Type B pancreatic cell (in vitro differentiated cells): ENCODE data around the gene NDUFA6. TPM values are rescaled to one million over a fixed set of nuclear protein-coding genes. Genes with fewer than 3 reads are reported as not detected.
"Not testable (repeated sequence)": the region's sequence is repeated elsewhere in the genome, so short reads cannot be mapped to it uniquely, and the experiment has no call there.

ENCODE experiments used
- DNase-seq: peaks from one replicate; pipeline ENCODE4 v3.0.0; 2021; ENCODE audit warnings: mixed read lengths; ENCODE audit not compliant: unreplicated experiment; ENCODE audit errors: extremely low spot score
- H3K27ac Mint-ChIP-seq: 2 replicates; pipeline ENCODE4 v1.8.0; 2021; ENCODE audit warnings: mild to moderate bottlenecking, mixed read lengths
- H3K27me3 Mint-ChIP-seq: 2 replicates; pipeline ENCODE4 v1.8.0; 2021; ENCODE audit warnings: mixed read lengths
- H3K36me3 Mint-ChIP-seq: 2 replicates; pipeline ENCODE4 v1.8.0; 2021; ENCODE audit warnings: mixed read lengths
- H3K4me1 Mint-ChIP-seq: one replicate; pipeline ENCODE4 v1.8.0; 2021; ENCODE audit warnings: mixed read lengths; ENCODE audit not compliant: unreplicated experiment
- H3K4me3 Mint-ChIP-seq: 2 replicates; pipeline ENCODE4 v1.8.0; 2021; ENCODE audit warnings: mild to moderate bottlenecking, mixed read lengths
- H3K9me3 Mint-ChIP-seq: 2 replicates; pipeline ENCODE4 v1.8.0; 2021; ENCODE audit warnings: mixed read lengths
- total RNA-seq: library from RNA; stranded (reverse); gene quantifications from 2 replicates; pipeline ENCODE4 v1.2.1, GENCODE V29; 2021; ENCODE audit warnings: low replicate concordance
- TF ChIP-seq, protein P1 (sequence below): fragments of 200-600 bp; sonication (generic); conservative IDR thresholded peaks from 2 replicates; pipeline ENCODE4 v1.5.0; 2021; ENCODE audit warnings: antibody characterized with exemption, mild to moderate bottlenecking

NDUFA6 gene
- total RNA-seq, 1 donor from 2014 or later: 93.9 TPM

DNA sequence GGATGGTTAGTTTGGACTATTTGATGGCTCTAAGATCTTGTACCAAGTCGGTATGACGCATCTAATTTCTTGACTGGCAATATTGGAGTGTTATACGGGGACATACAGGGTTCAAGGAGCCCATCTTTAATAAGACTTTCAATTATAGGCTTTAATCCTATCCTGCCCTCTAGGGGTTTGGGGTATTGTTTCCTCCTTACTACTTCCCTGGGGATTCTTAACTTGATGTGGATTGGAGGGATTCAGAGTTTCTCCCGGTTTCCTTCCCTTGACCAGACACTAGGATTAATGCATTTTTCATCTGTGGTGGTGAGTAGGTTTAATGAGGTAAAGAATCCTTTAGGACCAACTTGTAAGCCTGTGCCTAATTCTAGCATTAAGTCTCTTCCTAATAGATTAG, 21.2 kb upstream of the NDUFA6 start:
- H3K27ac Mint-ChIP-seq: no peak overlapping the region
- TF ChIP-seq, protein P1, sequence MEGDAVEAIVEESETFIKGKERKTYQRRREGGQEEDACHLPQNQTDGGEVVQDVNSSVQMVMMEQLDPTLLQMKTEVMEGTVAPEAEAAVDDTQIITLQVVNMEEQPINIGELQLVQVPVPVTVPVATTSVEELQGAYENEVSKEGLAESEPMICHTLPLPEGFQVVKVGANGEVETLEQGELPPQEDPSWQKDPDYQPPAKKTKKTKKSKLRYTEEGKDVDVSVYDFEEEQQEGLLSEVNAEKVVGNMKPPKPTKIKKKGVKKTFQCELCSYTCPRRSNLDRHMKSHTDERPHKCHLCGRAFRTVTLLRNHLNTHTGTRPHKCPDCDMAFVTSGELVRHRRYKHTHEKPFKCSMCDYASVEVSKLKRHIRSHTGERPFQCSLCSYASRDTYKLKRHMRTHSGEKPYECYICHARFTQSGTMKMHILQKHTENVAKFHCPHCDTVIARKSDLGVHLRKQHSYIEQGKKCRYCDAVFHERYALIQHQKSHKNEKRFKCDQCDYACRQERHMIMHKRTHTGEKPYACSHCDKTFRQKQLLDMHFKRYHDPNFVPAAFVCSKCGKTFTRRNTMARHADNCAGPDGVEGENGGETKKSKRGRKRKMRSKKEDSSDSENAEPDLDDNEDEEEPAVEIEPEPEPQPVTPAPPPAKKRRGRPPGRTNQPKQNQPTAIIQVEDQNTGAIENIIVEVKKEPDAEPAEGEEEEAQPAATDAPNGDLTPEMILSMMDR: no peak
- H3K9me3 Mint-ChIP-seq: peaks cover 4% of the 10 kb centered on the region
- no peak for DNase-seq
- H3K4me1 Mint-ChIP-seq: no peaks in the 10 kb centered on the region
- no peak overlapping the region for H3K4me3 Mint-ChIP-seq
- H3K36me3 Mint-ChIP-seq: peaks cover 19% of the 10 kb centered on the region
- no peaks in the 10 kb centered on the region for H3K27me3 Mint-ChIP-seq

DNA sequence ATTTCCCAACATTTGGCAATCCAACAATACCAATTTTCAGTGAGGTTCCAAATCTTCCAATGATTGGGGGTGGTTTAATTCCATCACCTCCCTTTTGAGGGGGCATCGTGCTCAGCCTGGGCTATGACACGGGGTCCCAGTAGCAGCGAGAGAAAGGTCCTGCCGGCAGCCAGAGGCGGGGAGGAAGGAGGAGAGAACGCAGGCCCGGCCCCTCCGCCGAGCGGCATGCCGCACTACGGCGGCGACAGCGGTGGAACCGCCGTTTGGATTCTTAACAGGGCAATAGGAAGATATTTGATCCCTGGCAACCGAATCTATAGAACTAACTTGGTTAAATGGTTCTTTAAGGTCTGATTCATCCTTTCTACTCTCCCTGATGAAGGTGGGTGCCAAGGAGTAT, 18.3 kb upstream of the NDUFA6 start:
- H3K36me3 Mint-ChIP-seq: peaks cover 20% of the 10 kb centered on the region
- TF ChIP-seq, protein P1: no peak
- no peak for DNase-seq
- no peak overlapping the region for H3K27ac Mint-ChIP-seq
- no peaks in the 10 kb centered on the region for H3K4me1 Mint-ChIP-seq
- no peak overlapping the region for H3K4me3 Mint-ChIP-seq
- peaks cover 6% of the 10 kb centered on the region for H3K9me3 Mint-ChIP-seq
- H3K27me3 Mint-ChIP-seq: no peaks in the 10 kb centered on the region

DNA sequence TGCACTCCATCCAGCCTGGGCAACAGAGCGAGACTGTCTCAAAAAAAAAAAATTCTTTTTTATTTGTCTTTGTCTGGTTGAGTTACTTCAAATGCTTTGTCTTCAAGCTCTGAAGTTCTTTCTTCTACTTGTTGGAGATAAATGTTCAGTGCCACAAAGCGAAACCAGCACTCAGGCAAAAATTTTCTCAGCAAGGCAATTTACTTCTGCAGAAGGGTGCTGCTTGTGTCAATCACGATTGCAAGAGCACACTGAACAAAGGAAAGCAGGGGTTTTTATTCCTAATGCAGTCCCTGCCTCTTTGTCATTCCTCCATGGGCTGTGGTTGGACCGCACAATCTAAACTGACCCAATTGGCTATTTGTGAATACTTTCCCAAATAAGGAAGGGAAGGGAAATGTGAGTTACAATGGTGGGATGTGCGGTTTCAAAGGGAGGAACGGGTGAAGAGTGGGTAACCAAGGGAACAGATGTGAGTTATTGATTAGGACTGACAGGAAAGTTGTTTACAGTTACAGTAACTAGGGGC, 13.8 kb upstream of the NDUFA6 start:
- H3K36me3 Mint-ChIP-seq: peaks cover 27% of the 10 kb centered on the region
- not testable (repeated sequence) for H3K4me3 Mint-ChIP-seq, H3K27me3 Mint-ChIP-seq, H3K27ac Mint-ChIP-seq, H3K4me1 Mint-ChIP-seq, DNase-seq
- H3K9me3 Mint-ChIP-seq: peaks cover 10% of the 10 kb centered on the region

DNA sequence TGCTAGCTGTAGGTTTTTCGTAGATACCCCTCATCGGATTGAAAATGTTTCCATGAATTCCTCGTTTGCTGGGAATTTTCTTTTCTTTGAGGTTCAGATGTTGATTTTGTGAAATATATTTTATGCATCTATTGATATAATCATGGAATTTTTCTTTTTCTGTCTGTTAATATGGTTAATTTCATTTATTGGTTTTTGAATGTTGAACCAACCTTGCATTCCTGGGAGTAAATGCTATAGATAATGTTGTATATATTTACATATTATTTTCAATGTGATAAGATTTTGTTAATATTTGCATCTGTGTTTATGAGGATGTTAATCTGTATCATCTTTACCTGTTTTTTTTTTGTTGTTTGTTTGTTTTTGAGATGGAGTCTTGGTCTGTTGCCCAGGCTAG, 10.6 kb upstream of the NDUFA6 start:
- H3K27me3 Mint-ChIP-seq: no peaks in the 10 kb centered on the region
- H3K4me1 Mint-ChIP-seq: no peaks in the 10 kb centered on the region
- DNase-seq: no peak
- H3K36me3 Mint-ChIP-seq: peaks cover 34% of the 10 kb centered on the region
- H3K4me3 Mint-ChIP-seq: no peak overlapping the region
- TF ChIP-seq, protein P1: no peak
- no peak overlapping the region for H3K27ac Mint-ChIP-seq
- peaks cover 10% of the 10 kb centered on the region for H3K9me3 Mint-ChIP-seq

DNA sequence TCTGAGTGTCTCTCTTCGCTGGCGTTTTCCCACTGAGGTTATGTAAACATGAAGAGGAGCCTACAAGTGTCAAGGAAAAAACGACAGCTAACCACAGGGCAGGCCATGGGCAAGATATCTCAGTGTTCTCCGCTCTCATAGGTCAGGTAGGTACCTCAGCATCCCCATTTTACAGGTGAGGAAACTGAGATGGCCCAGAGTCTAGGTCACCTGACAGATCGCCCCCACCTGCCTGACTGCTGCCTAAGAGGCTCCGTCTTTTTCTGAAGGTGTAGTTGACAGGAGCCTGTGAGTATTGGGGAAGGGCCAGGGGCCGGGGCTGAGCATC, 847 bp upstream of the NDUFA6 start:
- no peak for DNase-seq
- peak overlapping the region; percentile 99 for H3K4me3 Mint-ChIP-seq
- H3K27me3 Mint-ChIP-seq: no peaks in the 10 kb centered on the region
- peaks cover 25% of the 10 kb centered on the region for H3K36me3 Mint-ChIP-seq
- H3K27ac Mint-ChIP-seq: peak overlapping the region; percentile 100
- peaks cover 8% of the 10 kb centered on the region for H3K4me1 Mint-ChIP-seq
- H3K9me3 Mint-ChIP-seq: peaks cover 5% of the 10 kb centered on the region
- TF ChIP-seq, protein P1: no peak

DNA sequence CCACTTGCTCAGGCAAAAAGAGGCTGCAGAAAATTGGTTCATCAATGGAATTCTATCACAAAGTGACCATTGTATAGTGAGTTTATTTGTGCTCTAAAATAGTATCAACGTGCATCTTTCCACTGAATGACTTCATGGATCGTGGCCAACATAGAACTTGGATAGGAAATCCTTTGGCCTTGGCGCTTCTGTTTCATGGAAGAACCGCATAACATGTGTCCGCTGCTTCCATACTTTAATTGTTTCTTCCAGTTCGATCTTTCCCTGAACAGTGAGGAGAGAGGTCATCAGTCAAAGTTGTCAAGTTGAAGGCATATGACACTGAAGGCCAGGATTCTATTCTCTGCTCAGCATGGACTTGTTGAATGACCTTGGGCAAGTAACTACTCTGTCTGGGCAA, 4.5 kb downstream of the NDUFA6 start:
- TF ChIP-seq, protein P1: no peak
- no peak overlapping the region for H3K4me3 Mint-ChIP-seq
- peaks cover 5% of the 10 kb centered on the region for H3K9me3 Mint-ChIP-seq
- H3K27ac Mint-ChIP-seq: no peak overlapping the region
- no peak for DNase-seq
- no peaks in the 10 kb centered on the region for H3K27me3 Mint-ChIP-seq
- H3K4me1 Mint-ChIP-seq: peaks cover 12% of the 10 kb centered on the region
- peaks cover 40% of the 10 kb centered on the region for H3K36me3 Mint-ChIP-seq
